H9 (cell line): ENCODE results near the gene TREML2. TPM values are rescaled to one million over a fixed set of nuclear protein-coding genes. Genes with fewer than 3 reads are reported as not detected.

Experiments
- DNase-seq: peaks from one replicate; pipeline ENCODE4 v3.0.0-alpha.2; 2017
- H2AFZ ChIP-seq: one replicate; pipeline ENCODE4 v1.6.1; 2013; ENCODE audit warnings: mild to moderate bottlenecking, low read length, control low read depth, moderate library complexity
- H2AK5ac ChIP-seq: 2 replicates; pipeline ENCODE4 v1.6.1; 2013; ENCODE audit warnings: low read length, control low read depth, mixed read lengths; ENCODE audit not compliant: insufficient read length
- H2BK120ac ChIP-seq: one replicate; pipeline ENCODE4 v1.6.1; 2013; ENCODE audit warnings: low read depth, mild to moderate bottlenecking, low read length, control low read depth, inconsistent platforms; ENCODE audit not compliant: poor library complexity, severe bottlenecking
- H2BK12ac ChIP-seq: 2 replicates; pipeline ENCODE4 v1.6.1; 2013; ENCODE audit warnings: low read length, control low read depth, mixed read lengths, low read depth; ENCODE audit not compliant: insufficient read length
- H2BK15ac ChIP-seq: 2 replicates; pipeline ENCODE4 v1.6.1; 2013; ENCODE audit warnings: low read depth, low read length, control low read depth
- H2BK20ac ChIP-seq: one replicate; pipeline ENCODE4 v1.6.1; 2013; ENCODE audit warnings: low read depth, mild to moderate bottlenecking, low read length, control low read depth, inconsistent platforms; ENCODE audit not compliant: poor library complexity, severe bottlenecking
- H2BK5ac ChIP-seq: 2 replicates; pipeline ENCODE4 v1.6.1; 2013; ENCODE audit warnings: low read length, control low read depth, mixed read lengths; ENCODE audit not compliant: insufficient read length
- H3K14ac ChIP-seq: 2 replicates; pipeline ENCODE4 v1.6.1; 2013; ENCODE audit warnings: low read length, control low read depth; ENCODE audit not compliant: insufficient read depth
- H3K18ac ChIP-seq: 2 replicates; pipeline ENCODE4 v1.6.1; 2013; ENCODE audit warnings: low read depth, mild to moderate bottlenecking, mixed read lengths, low read length, control low read depth; ENCODE audit not compliant: insufficient read length
- H3K23ac ChIP-seq: 2 replicates; pipeline ENCODE4 v1.6.1; 2013; ENCODE audit warnings: low read length, control low read depth, mixed read lengths, low read depth; ENCODE audit not compliant: insufficient read length
- H3K23me2 ChIP-seq: 2 replicates; pipeline ENCODE4 v1.6.1; 2013; ENCODE audit warnings: low read depth, mild to moderate bottlenecking, mixed read lengths, low read length, control low read depth; ENCODE audit not compliant: insufficient read length, poor library complexity, severe bottlenecking
- H3K27ac ChIP-seq: 2 replicates; pipeline ENCODE4 v1.5.1; 2013; ENCODE audit warnings: low read length, control low read depth, mixed read lengths, low read depth; ENCODE audit not compliant: insufficient read length
- H3K27me3 ChIP-seq: 2 replicates; pipeline ENCODE4 v1.6.1; 2013; ENCODE audit warnings: low read length, control low read depth, inconsistent platforms; ENCODE audit not compliant: insufficient read depth
- H3K4ac ChIP-seq: 2 replicates; pipeline ENCODE4 v1.6.1; 2013; ENCODE audit warnings: low read depth, mild to moderate bottlenecking, control low read depth, inconsistent platforms, low read length, moderate library complexity
- H3K4me1 ChIP-seq: 2 replicates; pipeline ENCODE4 v1.6.1; 2013; ENCODE audit warnings: low read length, control low read depth, inconsistent platforms; ENCODE audit not compliant: insufficient read depth
- H3K4me2 ChIP-seq: 2 replicates; pipeline ENCODE4 v1.6.1; 2013; ENCODE audit warnings: low read length, control low read depth, mixed read lengths; ENCODE audit not compliant: insufficient read length, insufficient read depth
- H3K56ac ChIP-seq: 2 replicates; pipeline ENCODE4 v1.6.1; 2013; ENCODE audit warnings: low read depth, mild to moderate bottlenecking, mixed read lengths, low read length, control low read depth; ENCODE audit not compliant: insufficient read length
- H3K79me1 ChIP-seq: 2 replicates; pipeline ENCODE4 v1.6.1; 2013; ENCODE audit warnings: low read depth, mild to moderate bottlenecking, moderate library complexity, low read length, control low read depth, inconsistent platforms; ENCODE audit not compliant: insufficient read depth, poor library complexity, severe bottlenecking
- H3K79me2 ChIP-seq: 2 replicates; pipeline ENCODE4 v1.6.1; 2013; ENCODE audit warnings: low read length, control low read depth, inconsistent platforms; ENCODE audit not compliant: insufficient read depth
- H3K9ac ChIP-seq: 2 replicates; pipeline ENCODE4 v1.6.1; 2013; ENCODE audit warnings: low read length, control low read depth, mixed read lengths; ENCODE audit not compliant: insufficient read length; ENCODE audit errors: extremely low read depth
- H3K9me3 ChIP-seq: one replicate; pipeline ENCODE4 v1.6.1; 2013; ENCODE audit warnings: low read depth, low read length, inconsistent platforms; ENCODE audit not compliant: control insufficient read depth
- H3T11ph ChIP-seq: one replicate; pipeline ENCODE4 v1.6.1; 2013; ENCODE audit warnings: mild to moderate bottlenecking, low read length, control low read depth, inconsistent platforms
- H4K20me1 ChIP-seq: one replicate; pipeline ENCODE4 v1.6.1; 2013; ENCODE audit not compliant: control insufficient read depth, insufficient read length, insufficient read depth
- H4K5ac ChIP-seq: 2 replicates; pipeline ENCODE4 v1.6.1; 2013; ENCODE audit warnings: low read depth, mild to moderate bottlenecking, mixed read lengths, low read length, control low read depth; ENCODE audit not compliant: insufficient read length
- H4K8ac ChIP-seq: replicated peaks from 2 replicates; pipeline ENCODE4 v1.6.1; 2013; ENCODE audit warnings: low read length, control low read depth, mixed read lengths, low read depth; ENCODE audit not compliant: insufficient read length
- H4K91ac ChIP-seq: 2 replicates; pipeline ENCODE4 v1.6.1; 2013; ENCODE audit warnings: low read depth, mild to moderate bottlenecking, moderate library complexity, mixed read lengths, low read length, control low read depth; ENCODE audit not compliant: insufficient read length
- H3K27ac Mint-ChIP-seq, 3 experiments: 2 replicates in 2 of 3; 3 replicates in 1 of 3; pipeline ENCODE4 v1.8.0; 2020 to 2021; ENCODE audit warnings: mixed read lengths in 3 of 3, mild to moderate bottlenecking in 1 of 3, moderate library complexity in 1 of 3
- H3K27me3 Mint-ChIP-seq: 2 replicates; pipeline ENCODE4 v1.8.0; 2021; ENCODE audit warnings: low read depth, mild to moderate bottlenecking, moderate library complexity, mixed read lengths
- H3K36me3 Mint-ChIP-seq, 3 experiments: 2 replicates in 2 of 3; 3 replicates in 1 of 3; pipeline ENCODE4 v1.8.0; 2020 to 2021; ENCODE audit warnings: low read depth in 3 of 3, mixed read lengths in 3 of 3; ENCODE audit not compliant: insufficient read depth in 1 of 3
- H3K4me1 Mint-ChIP-seq, 2 experiments: 2 replicates each; pipeline ENCODE4 v1.8.0; 2020; ENCODE audit warnings: mixed read lengths in 2 of 2
- H3K4me3 Mint-ChIP-seq, 2 experiments: 2 replicates in 1 of 2; 3 replicates in 1 of 2; pipeline ENCODE4 v1.8.0; 2020 to 2021; ENCODE audit warnings: mild to moderate bottlenecking in 2 of 2, mixed read lengths in 2 of 2, moderate library complexity in 1 of 2
- H3K9me3 Mint-ChIP-seq, 2 experiments: 2 replicates in 1 of 2; 3 replicates in 1 of 2; pipeline ENCODE4 v1.8.0; 2020; ENCODE audit warnings: mild to moderate bottlenecking in 2 of 2, mixed read lengths in 2 of 2, moderate library complexity in 1 of 2
- WGBS: extraction: QIAGEN DNeasy Blood & Tissue Kit; methylation state at CpG from one replicate; pipeline ENCODE4 v1.1.7; 2013; ENCODE audit warnings: missing lambda C conversion rate, low lambda C conversion rate, mixed read lengths; ENCODE audit not compliant: insufficient read length; ENCODE audit errors: extremely low coverage; 5-methylcytosine and 5-hydroxymethylcytosine counted together
- total RNA-seq: library from RNA; stranded (reverse); gene quantifications from 2 replicates; pipeline ENCODE4 v1.2.1, GENCODE V29; 2021
- TF ChIP-seq, protein P1 (sequence below): fragments of 200-600 bp; sonication (generic); conservative IDR thresholded peaks from 3 replicates; pipeline ENCODE4 v1.8.0; 2021; ENCODE audit warnings: antibody characterized with exemption, mild to moderate bottlenecking

TREML2 gene
- total RNA-seq, 1 experiment from 2014 or later = 0.07 TPM

DNA sequence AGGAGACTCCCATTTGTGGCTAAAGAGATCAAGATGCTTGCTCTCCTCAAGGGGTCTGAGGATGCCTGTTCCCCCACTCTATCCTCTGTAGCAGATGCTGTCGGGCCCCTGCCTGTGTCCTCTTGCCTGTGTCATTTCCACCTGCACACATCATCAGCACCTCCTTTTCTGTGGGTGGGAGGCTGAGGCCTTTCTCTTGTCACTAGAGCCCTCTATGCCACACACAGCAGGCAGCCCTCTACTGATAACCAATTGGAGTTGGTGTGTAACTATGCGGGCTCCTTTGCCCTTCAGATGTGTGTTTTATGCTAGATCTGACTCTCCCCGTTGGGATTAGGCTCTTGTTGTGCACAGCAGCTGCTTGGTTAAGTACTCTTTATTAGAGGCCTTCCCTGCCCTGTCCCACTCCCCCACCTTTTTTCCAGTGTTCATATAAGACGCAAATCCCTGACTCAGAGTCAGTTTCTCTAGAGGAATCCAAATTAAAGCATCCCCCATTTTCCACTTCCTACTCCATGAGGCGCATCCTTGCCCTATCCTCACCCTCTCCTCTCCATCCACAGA is 7.7 kb downstream of the TREML2 start:
- Histone ChIP-seq H4K91ac (no peak overlapping the region), H2BK5ac (no peak overlapping the region), H2BK120ac (no peak overlapping the region), H3K4me2 (no peak overlapping the region), H2AFZ (no peak overlapping the region), H2BK12ac (no peak overlapping the region), H3K4ac (no peak overlapping the region), H4K5ac (no peak overlapping the region), H2BK15ac (no peak overlapping the region), H3K18ac (no peak overlapping the region), H3K79me1 (no peaks in the 10 kb centered on the region), H3K4me1 (no peaks in the 10 kb centered on the region), H2AK5ac (no peak overlapping the region), H3K27ac (no peak overlapping the region), H4K20me1 (no peaks in the 10 kb centered on the region), H3K79me2 (no peaks in the 10 kb centered on the region), H3K27me3 (no peaks in the 10 kb centered on the region), H3K9ac (no peak overlapping the region), H2BK20ac (no peak overlapping the region), H4K8ac (no peak overlapping the region), H3K14ac (no peak overlapping the region), H3K56ac (no peak overlapping the region), H3K23me2 (no peaks in the 10 kb centered on the region), H3T11ph (no peak overlapping the region), H3K9me3 (peaks cover 10% of the 10 kb centered on the region), H3K23ac (no peak overlapping the region)
- no peak for DNase-seq
- H3K27ac Mint-ChIP-seq = peak overlapping the region in 1 of 3 experiments; percentile 53; a peak in 1 of 7 replicates
- H3K36me3 Mint-ChIP-seq = peaks cover 6 to 15% (median 11%) of the 10 kb centered on the region in 3 experiments
- peaks cover 0 to 7% of the 10 kb centered on the region in 2 experiments; a peak in 2 of 4 replicates for H3K4me1 Mint-ChIP-seq
- H3K9me3 Mint-ChIP-seq = peaks cover 14 to 15% of the 10 kb centered on the region in 2 experiments
- peaks cover 22% of the 10 kb centered on the region for H3K27me3 Mint-ChIP-seq
- TF ChIP-seq, protein P1, sequence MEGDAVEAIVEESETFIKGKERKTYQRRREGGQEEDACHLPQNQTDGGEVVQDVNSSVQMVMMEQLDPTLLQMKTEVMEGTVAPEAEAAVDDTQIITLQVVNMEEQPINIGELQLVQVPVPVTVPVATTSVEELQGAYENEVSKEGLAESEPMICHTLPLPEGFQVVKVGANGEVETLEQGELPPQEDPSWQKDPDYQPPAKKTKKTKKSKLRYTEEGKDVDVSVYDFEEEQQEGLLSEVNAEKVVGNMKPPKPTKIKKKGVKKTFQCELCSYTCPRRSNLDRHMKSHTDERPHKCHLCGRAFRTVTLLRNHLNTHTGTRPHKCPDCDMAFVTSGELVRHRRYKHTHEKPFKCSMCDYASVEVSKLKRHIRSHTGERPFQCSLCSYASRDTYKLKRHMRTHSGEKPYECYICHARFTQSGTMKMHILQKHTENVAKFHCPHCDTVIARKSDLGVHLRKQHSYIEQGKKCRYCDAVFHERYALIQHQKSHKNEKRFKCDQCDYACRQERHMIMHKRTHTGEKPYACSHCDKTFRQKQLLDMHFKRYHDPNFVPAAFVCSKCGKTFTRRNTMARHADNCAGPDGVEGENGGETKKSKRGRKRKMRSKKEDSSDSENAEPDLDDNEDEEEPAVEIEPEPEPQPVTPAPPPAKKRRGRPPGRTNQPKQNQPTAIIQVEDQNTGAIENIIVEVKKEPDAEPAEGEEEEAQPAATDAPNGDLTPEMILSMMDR = no peak
- no peak overlapping the region for H3K4me3 Mint-ChIP-seq
- WGBS = no CpG with 5 or more reads among the region's 5 CpGs
